Erythroblast (primary cell): ENCODE results near the gene PIGC.

Source experiments
- DNase-seq, 2 experiments: peaks; one replicate each; lab custom pipeline; 2025; lab: John Stamatoyannopoulos, UW
- GATA1 ChIP-seq: IDR thresholded peaks from 2 replicates; pipeline ENCODE4 v1.6.1; 2011; ENCODE audit warnings: low read depth, mild to moderate bottlenecking, control low read depth, low read length, moderate library complexity
- POLR2A ChIP-seq: IDR thresholded peaks from 2 replicates; pipeline ENCODE4 v1.6.1; 2011; ENCODE audit warnings: mild to moderate bottlenecking, low read length

Gene PIGC

DNA sequence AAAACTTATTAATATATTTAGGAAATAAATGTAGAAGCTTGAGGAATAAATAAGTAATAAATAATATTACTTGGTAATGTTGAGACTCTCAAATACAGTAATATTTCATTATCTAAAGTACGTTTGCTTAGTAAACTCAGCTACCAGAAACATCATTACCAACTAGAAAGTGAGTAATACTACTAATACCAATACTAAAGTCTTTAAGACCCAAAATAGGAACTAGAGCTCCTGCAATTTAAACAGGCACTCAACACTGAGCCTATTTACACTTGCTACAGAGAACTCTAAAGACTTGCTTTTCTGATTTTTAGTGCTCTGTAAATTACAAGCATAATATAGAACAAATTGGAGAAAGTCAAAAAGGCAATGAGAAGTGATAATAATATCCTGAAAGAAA lies 36.9 kb downstream of the PIGC start:
- DNase-seq, result no peak
- no peak for TF ChIP-seq POLR2A
- TF ChIP-seq GATA1, result no peak

DNA sequence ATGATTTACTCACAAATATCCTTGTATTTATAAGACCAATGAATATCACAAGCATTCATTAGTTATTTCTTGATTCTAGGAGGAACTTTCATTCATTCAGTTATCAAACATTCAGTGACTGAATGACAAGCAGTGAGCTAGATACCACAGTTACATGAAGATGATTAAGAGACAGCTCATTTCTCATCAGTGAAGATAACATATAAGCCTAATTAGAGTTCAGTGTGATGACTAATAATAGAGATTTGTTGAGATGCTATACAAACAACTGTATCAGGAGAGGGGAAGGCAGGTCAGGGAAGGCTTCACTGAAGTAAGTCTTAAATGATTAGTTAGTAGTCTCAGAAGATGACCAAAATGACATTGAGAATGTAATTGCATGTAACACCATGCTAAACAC lies 38.0 kb downstream of the PIGC start:
- DNase-seq, result no peak
- TF ChIP-seq POLR2A (no peak), GATA1 (no peak)

DNA sequence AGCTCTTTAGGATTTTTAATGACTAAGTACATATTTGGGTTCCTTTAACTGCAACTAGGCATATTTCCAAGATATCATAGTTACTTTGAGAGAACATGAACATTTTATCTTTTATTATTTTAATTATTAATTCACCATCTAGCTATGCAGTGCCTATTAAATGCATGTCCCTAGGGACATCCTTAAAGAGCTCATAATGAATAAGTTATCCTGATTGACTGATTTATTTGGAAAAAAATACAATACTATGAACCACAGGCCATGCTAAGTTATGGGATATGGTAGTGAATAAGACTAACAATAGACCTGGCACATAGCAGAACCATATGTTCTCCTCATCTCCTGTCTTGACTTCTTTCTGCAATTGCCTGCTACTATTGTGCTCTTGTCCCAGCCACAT lies 39.7 kb downstream of the PIGC start:
- no peak for DNase-seq
- TF ChIP-seq POLR2A, result no peak
- TF ChIP-seq GATA1, result no peak

DNA sequence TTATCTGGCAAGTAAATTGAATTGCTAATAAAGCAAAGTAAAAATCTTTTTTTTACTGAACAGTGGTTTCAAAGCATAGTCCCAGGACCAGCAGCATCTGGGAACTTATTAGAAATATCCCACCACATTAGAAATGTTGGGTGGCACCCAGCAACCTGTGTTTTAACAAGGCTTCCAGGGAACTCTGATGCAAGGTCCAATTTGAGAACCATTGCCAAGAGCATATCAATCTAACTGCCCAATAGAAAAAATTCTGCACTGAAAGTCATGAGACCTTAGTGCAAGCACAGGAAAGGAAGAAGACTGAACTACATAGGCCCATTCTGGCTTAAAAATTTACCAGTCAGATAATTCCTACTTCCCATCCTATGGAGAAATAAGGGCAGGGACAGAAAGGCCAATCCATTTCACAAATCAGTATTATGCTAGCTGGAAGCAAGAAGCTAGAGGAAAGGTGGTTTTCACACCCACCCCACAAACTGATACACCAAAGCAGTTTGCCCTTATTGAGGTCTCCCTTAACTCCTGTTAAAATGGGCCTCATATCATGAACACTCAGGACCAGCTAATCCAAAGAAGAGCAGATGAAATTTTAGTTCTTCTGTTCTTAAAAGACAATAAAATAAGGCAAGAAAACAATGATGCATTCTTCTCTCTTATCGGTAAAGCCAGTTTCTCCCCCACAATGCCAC lies 40.8 kb downstream of the PIGC start:
- no peak for TF ChIP-seq GATA1
- no peak for TF ChIP-seq POLR2A
- no peak for DNase-seq

GRCh38 chr1:172401892-172402291 lies 42.0 kb downstream of the PIGC start:
- peak; percentile 15 to 42 for DNase-seq
- TF ChIP-seq GATA1, result no peak
- no peak for TF ChIP-seq POLR2A

DNA sequence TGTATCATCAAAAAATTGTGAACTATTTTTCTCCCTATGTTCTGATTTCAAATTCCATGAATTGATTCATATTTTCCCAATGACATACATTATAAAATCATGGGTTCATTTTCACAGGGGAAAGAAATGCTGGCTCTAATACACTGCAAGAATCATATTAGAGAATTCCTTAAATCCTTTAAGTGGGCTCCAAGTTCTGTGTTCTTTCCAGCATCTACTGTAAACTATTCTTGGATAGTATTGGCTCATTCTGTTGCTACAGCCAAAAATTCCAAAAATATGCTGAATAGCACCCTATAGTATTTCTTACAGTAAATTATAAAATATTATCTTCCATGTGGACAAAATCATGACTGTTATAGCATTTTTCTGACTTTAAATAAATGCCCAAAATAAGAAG lies 42.4 kb downstream of the PIGC start:
- TF ChIP-seq GATA1 (no peak), POLR2A (no peak)
- DNase-seq, result no peak

GRCh38 chr1:172400722-172401105 lies 43.2 kb downstream of the PIGC start:
- TF ChIP-seq POLR2A, result no peak
- no peak for TF ChIP-seq GATA1
- DNase-seq, result no peak

- TF ChIP-seq GATA1 (no peak), POLR2A (no peak)
- DNase-seq, result no peak
These were observed 43.8 kb downstream of the PIGC start for GRCh38 chr1:172399756-172400721.

DNA sequence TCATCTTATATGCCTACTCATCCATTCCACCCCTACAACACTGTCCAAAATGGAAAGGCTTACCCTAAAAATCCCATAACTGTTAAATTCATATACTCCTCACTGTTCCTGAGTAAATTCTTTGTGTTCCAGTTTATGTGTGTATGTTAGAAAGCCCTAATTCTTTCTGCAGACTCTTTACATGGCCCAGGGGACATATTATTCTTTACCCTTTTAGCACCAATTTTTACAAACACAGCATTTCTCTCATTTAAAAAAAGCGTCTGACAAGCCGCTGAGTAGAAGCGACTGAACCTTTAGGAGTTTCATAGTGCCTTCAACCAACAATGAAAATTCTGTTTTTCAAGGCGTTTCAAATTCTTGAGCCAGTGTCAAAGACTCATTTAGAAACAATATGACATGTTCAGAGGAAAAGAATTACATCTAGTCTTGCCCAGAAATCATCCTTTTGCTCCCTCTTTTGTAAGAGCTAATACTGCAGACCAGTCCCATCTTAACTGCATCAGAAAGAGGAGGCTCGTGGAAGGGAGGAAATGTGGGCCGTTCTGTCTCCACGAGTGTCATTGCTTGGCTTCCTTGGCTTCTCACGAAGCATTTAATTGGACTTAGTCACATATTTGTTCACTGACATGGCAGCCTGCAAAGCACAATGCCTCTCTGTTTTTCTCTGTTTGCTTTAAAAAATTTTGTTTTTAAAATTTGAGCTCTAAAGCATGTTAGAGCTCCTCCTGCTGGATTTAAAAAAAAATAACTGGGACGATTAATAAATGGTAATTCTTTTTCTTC lies 44.7 kb downstream of the PIGC start:
- DNase-seq, result peak; percentile 10 to 24
- no peak for TF ChIP-seq POLR2A
- no peak for TF ChIP-seq GATA1

DNA sequence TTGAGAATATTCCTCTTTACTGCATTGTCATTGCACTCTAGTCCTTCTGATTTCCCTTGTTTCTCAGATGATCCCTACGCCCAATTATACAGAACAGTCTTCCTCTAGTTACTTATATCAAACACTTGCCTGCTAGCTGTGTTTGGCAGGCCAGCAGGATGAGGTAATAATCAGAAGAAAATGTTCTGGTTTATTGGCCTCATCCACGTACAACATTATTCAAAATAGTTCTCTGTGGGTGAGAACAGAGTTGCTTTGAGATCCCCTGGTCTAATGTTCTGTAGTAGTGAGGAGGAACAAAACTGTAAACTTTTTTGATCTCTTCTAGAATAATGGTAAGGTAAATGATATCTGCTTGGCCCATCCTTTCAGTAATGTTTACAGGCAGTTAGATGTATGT lies 45.7 kb downstream of the PIGC start:
- no peak for DNase-seq
- TF ChIP-seq GATA1 (no peak), POLR2A (no peak)

DNA sequence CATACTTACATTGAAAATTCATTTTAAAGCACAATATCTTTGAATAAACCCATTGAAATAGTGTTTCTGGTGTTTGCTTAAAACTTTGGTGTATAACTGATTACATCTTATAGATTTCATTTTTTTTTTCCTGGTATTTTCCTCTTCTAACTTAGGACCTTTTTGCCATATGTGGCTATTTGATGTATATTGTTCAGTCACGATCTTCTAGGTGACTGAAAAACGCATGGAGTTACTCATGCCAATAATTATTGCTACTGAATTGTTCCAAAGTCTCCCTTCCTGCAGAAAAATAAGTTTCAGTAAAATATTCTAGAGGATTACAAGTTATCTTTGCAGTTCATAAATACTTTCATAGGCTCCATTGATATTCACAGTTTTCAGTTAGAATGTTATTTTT lies 46.2 kb downstream of the PIGC start:
- DNase-seq, result no peak
- TF ChIP-seq GATA1, result no peak
- TF ChIP-seq POLR2A, result no peak

GRCh38 chr1:172397221-172397620 lies 46.6 kb downstream of the PIGC start:
- no peak for DNase-seq
- TF ChIP-seq GATA1 (no peak), POLR2A (no peak)

GRCh38 chr1:172395576-172395975 lies 48.3 kb downstream of the PIGC start:
- no peak for TF ChIP-seq POLR2A
- DNase-seq, result no peak
